ENCODE results near the gene TPM4. TPM values are rescaled to one million over a fixed set of nuclear protein-coding genes. Genes with fewer than 3 reads are reported as not detected.

TPM4 gene
- total and polyA plus RNA-seq, 2 of the 8 experiments (the other 6 are each of a cell fraction or from before 2014, with no cell fraction given) = 160 to 359 TPM

DNA sequence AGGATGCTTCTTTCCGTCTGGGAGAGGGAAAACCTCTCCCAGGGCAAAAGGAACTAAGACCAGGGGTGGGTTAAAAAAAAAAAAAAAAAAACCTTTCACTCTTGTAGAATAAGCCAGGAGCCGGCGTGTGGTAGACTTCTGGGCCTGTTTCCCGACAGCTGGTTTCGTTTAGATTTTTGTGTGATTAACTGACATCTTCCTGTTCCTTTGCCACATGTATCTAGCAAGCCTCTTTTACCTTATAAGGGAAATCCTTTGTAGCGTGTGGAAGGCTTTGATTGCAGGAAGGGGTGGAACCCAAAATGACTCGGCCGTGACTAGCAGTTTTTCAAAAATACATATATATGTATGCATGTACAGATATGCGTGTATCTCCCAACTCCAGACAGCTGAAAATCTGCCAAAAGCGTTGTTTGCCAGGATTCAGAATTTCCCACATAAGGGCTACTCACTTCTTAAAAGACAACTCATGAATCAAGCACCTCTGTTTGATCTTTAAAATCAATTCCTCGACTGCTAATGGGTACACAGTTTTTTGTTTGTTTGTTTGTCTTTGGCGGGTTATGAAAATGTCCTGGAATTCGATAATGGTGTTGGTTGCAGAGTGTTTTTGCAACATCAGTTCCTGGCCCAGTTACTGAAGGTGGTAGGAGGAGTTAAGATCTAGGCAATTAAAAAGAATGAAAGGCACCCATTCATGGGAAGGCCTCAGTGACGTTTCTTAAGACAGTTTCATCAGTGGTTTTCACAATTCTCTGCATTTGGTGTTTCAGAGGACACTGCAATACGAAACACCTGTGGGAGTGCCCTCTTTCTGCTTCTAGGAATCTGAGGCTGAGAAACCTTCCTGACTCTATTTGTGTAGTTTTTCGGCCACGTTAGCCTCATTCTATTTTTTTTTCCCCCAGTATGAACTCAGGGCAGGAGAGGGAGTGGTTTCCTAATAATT is 2.7 kb downstream of the TPM4 start (continued):
- TF ChIP-seq YY1 (IDR thresholded peaks at IDR 0.05; ENCODE audit: low read depth, low read length) = no peak
- TF ChIP-seq KDM1A (IDR thresholded peaks at IDR 0.05; ENCODE audit: borderline replicate concordance, low read length) = no peak
- peak; percentile 52; the same call in 1 of the 2 replicates for TF ChIP-seq CHD1 (IDR thresholded peaks at IDR 0.05; ENCODE audit: low read depth, low read length)
- no peak for TF ChIP-seq BACH1 (IDR thresholded peaks at IDR 0.05; ENCODE audit: low read length)
- TF ChIP-seq POU5F1 (IDR thresholded peaks at IDR 0.05; ENCODE audit: low read depth, low read length) = no peak
- TF ChIP-seq GABPA (IDR thresholded peaks at IDR 0.05; ENCODE audit: borderline replicate concordance, insufficient read depth, low read length) = no peak
- TF ChIP-seq SRF (IDR thresholded peaks at IDR 0.05; ENCODE audit: low read depth, low read length) = peak; percentile 95
- TF ChIP-seq KDM4A (IDR thresholded peaks at IDR 0.05; ENCODE audit: low read depth, low read length, severe bottlenecking) = no peak
- TF ChIP-seq HDAC6 (IDR thresholded peaks at IDR 0.05; ENCODE audit: low read depth, low read length) = no peak
- TF ChIP-seq POLR2A (IDR thresholded peaks at IDR 0.05; ENCODE audit: control extremely low read depth in 1 of 2, low read depth in 2 of 2, low read length in 2 of 2) = peak in 1 of 2 experiments; percentile 75; a peak in 2 of 3 replicates
- no peak for TF ChIP-seq SIX5 (IDR thresholded peaks at IDR 0.05; ENCODE audit: low read depth, low read length)
- peak; percentile 27; the same call in 1 of the 2 replicates for TF ChIP-seq POLR2AphosphoS5 (IDR thresholded peaks at IDR 0.05; ENCODE audit: low read depth, low read length)
